Measurements from ENCODE around the gene COX10.
"Not testable (repeated sequence)": the region's sequence is repeated elsewhere in the genome, so short reads cannot be mapped to it uniquely, and the experiment has no call there.

Gene COX10

GRCh38 chr17:14152721-14153120 lies 83.4 kb downstream of the COX10 start:
- Mint-ChIP-seq H3K36me3 (peaks cover 18% of the 10 kb centered on the region), H3K27ac (no peak overlapping the region), H3K4me1 (peaks cover 9% of the 10 kb centered on the region), H3K4me3 (no peak overlapping the region), H3K27me3 (no peaks in the 10 kb centered on the region), H3K9me3 (no peaks in the 10 kb centered on the region)
- DNase-seq (ENCODE audit: low spot score in 2 of 2) (no peak), ATAC-seq (ENCODE audit: low read depth) (no peak)

- ATAC-seq (ENCODE audit: low read depth) (no peak), DNase-seq (ENCODE audit: low spot score in 2 of 2) (no peak)
- Mint-ChIP-seq H3K4me1 (peaks cover 9% of the 10 kb centered on the region), H3K27ac (no peak overlapping the region), H3K36me3 (peaks cover 21% of the 10 kb centered on the region), H3K9me3 (no peaks in the 10 kb centered on the region), H3K27me3 (no peaks in the 10 kb centered on the region), H3K4me3 (no peak overlapping the region)
Observed at GRCh38 chr17:14153374-14153773, 84.1 kb downstream of the COX10 start.

- Mint-ChIP-seq H3K27ac (no peak overlapping the region), H3K27me3 (no peaks in the 10 kb centered on the region), H3K9me3 (no peaks in the 10 kb centered on the region), H3K36me3 (peaks cover 26% of the 10 kb centered on the region), H3K4me1 (peaks cover 9% of the 10 kb centered on the region), H3K4me3 (no peak overlapping the region)
- no peak for ATAC-seq (ENCODE audit: low read depth)
- no peak for DNase-seq (ENCODE audit: low spot score in 2 of 2)
Observed at GRCh38 chr17:14156689-14157088, 87.4 kb downstream of the COX10 start.

GRCh38 chr17:14157822-14158221 lies 88.5 kb downstream of the COX10 start:
- Mint-ChIP-seq H3K27me3 (no peaks in the 10 kb centered on the region), H3K4me1 (peaks cover 9% of the 10 kb centered on the region), H3K4me3 (no peak overlapping the region), H3K9me3 (no peaks in the 10 kb centered on the region), H3K27ac (no peak overlapping the region), H3K36me3 (peaks cover 21% of the 10 kb centered on the region)
- DNase-seq (ENCODE audit: low spot score in 2 of 2): no peak
- ATAC-seq (ENCODE audit: low read depth): no peak

GRCh38 chr17:14158707-14159106 lies 89.4 kb downstream of the COX10 start:
- ATAC-seq (ENCODE audit: low read depth) (no peak), DNase-seq (ENCODE audit: low spot score in 2 of 2) (no peak)
- H3K4me3 Mint-ChIP-seq: no peak overlapping the region
- no peaks in the 10 kb centered on the region for H3K27me3 Mint-ChIP-seq
- no peaks in the 10 kb centered on the region for H3K9me3 Mint-ChIP-seq
- no peak overlapping the region for H3K27ac Mint-ChIP-seq
- H3K36me3 Mint-ChIP-seq: peaks cover 23% of the 10 kb centered on the region
- peaks cover 9% of the 10 kb centered on the region for H3K4me1 Mint-ChIP-seq

- DNase-seq (ENCODE audit: low spot score in 2 of 2): no peak
- Mint-ChIP-seq H3K27ac (no peak overlapping the region), H3K27me3 (no peaks in the 10 kb centered on the region), H3K4me3 (no peak overlapping the region), H3K4me1 (peaks cover 8% of the 10 kb centered on the region), H3K9me3 (no peaks in the 10 kb centered on the region), H3K36me3 (peaks cover 27% of the 10 kb centered on the region)
- ATAC-seq (ENCODE audit: low read depth): no peak
Observed at GRCh38 chr17:14161419-14161818, 92.1 kb downstream of the COX10 start.

GRCh38 chr17:14165616-14166015 lies 96.3 kb downstream of the COX10 start:
- peaks cover 3% of the 10 kb centered on the region for H3K4me1 Mint-ChIP-seq
- H3K4me3 Mint-ChIP-seq: no peak overlapping the region
- H3K36me3 Mint-ChIP-seq: peaks cover 41% of the 10 kb centered on the region
- no peaks in the 10 kb centered on the region for H3K27me3 Mint-ChIP-seq
- H3K27ac Mint-ChIP-seq: no peak overlapping the region
- ATAC-seq (ENCODE audit: low read depth) (no peak), DNase-seq (ENCODE audit: low spot score in 2 of 2) (no peak)
- H3K9me3 Mint-ChIP-seq: peaks cover 11% of the 10 kb centered on the region

- not testable (repeated sequence) for DNase-seq (ENCODE audit: low spot score in 2 of 2); H3K27ac Mint-ChIP-seq; ATAC-seq (ENCODE audit: low read depth); H3K4me1 Mint-ChIP-seq; H3K27me3 Mint-ChIP-seq; H3K4me3 Mint-ChIP-seq
- Mint-ChIP-seq H3K36me3 (peaks cover 42% of the 10 kb centered on the region), H3K9me3 (peaks cover 11% of the 10 kb centered on the region)
Observed at GRCh38 chr17:14167831-14168230, 98.5 kb downstream of the COX10 start.

- no peak overlapping the region for H3K27ac Mint-ChIP-seq
- H3K9me3 Mint-ChIP-seq: peaks cover 11% of the 10 kb centered on the region
- ATAC-seq (ENCODE audit: low read depth) (no peak), DNase-seq (ENCODE audit: low spot score in 2 of 2) (no peak)
- no peak overlapping the region for H3K4me3 Mint-ChIP-seq
- H3K4me1 Mint-ChIP-seq: peaks cover 5% of the 10 kb centered on the region
- peaks cover 43% of the 10 kb centered on the region for H3K36me3 Mint-ChIP-seq
- no peaks in the 10 kb centered on the region for H3K27me3 Mint-ChIP-seq
Observed at GRCh38 chr17:14168582-14168981, 99.3 kb downstream of the COX10 start.

- DNase-seq (ENCODE audit: low spot score in 2 of 2) (no peak), ATAC-seq (ENCODE audit: low read depth) (no peak)
- Mint-ChIP-seq H3K27ac (no peak overlapping the region), H3K4me1 (peaks cover 5% of the 10 kb centered on the region), H3K27me3 (no peaks in the 10 kb centered on the region), H3K4me3 (no peak overlapping the region), H3K9me3 (peaks cover 11% of the 10 kb centered on the region), H3K36me3 (peaks cover 40% of the 10 kb centered on the region)
Observed at GRCh38 chr17:14169287-14169686, 100.0 kb downstream of the COX10 start.

GRCh38 chr17:14169901-14170300 lies 100.6 kb downstream of the COX10 start:
- H3K4me1 Mint-ChIP-seq: peaks cover 2% of the 10 kb centered on the region
- no peaks in the 10 kb centered on the region for H3K27me3 Mint-ChIP-seq
- H3K4me3 Mint-ChIP-seq: no peak overlapping the region
- no peak for DNase-seq (ENCODE audit: low spot score in 2 of 2)
- H3K27ac Mint-ChIP-seq: no peak overlapping the region
- ATAC-seq (ENCODE audit: low read depth): no peak
- H3K36me3 Mint-ChIP-seq: peaks cover 37% of the 10 kb centered on the region
- H3K9me3 Mint-ChIP-seq: peaks cover 11% of the 10 kb centered on the region

- not testable (repeated sequence) for H3K9me3 Mint-ChIP-seq; ATAC-seq (ENCODE audit: low read depth); DNase-seq (ENCODE audit: low spot score in 2 of 2); H3K27me3 Mint-ChIP-seq; H3K4me1 Mint-ChIP-seq; H3K27ac Mint-ChIP-seq; H3K4me3 Mint-ChIP-seq
- H3K36me3 Mint-ChIP-seq: peaks cover 13% of the 10 kb centered on the region
Observed at GRCh38 chr17:14176989-14177388, 107.7 kb downstream of the COX10 start.

GRCh38 chr17:14177801-14178200 lies 108.5 kb downstream of the COX10 start:
- H3K9me3 Mint-ChIP-seq; DNase-seq (ENCODE audit: low spot score in 2 of 2); H3K27ac Mint-ChIP-seq; H3K27me3 Mint-ChIP-seq; H3K4me1 Mint-ChIP-seq; H3K4me3 Mint-ChIP-seq; ATAC-seq (ENCODE audit: low read depth): not testable (repeated sequence)
- peaks cover 13% of the 10 kb centered on the region for H3K36me3 Mint-ChIP-seq

- not testable (repeated sequence) for H3K4me3 Mint-ChIP-seq; H3K36me3 Mint-ChIP-seq; DNase-seq (ENCODE audit: low spot score in 2 of 2); H3K27ac Mint-ChIP-seq; H3K4me1 Mint-ChIP-seq; H3K9me3 Mint-ChIP-seq; H3K27me3 Mint-ChIP-seq; ATAC-seq (ENCODE audit: low read depth)
Observed at GRCh38 chr17:14179951-14180350, 110.6 kb downstream of the COX10 start.

- ATAC-seq (ENCODE audit: low read depth); H3K27ac Mint-ChIP-seq; H3K4me3 Mint-ChIP-seq; DNase-seq (ENCODE audit: low spot score in 2 of 2); H3K4me1 Mint-ChIP-seq; H3K9me3 Mint-ChIP-seq; H3K36me3 Mint-ChIP-seq; H3K27me3 Mint-ChIP-seq: not testable (repeated sequence)
Observed at GRCh38 chr17:14182084-14182483, 112.8 kb downstream of the COX10 start.
